NCI-H748 treated with DMSO at 0.1 percent for 48 hours (cell line): ENCODE data around the gene ABCC11.
"Not testable (repeated sequence)": the region's sequence is repeated elsewhere in the genome, so short reads cannot be mapped to it uniquely, and the experiment has no call there.

Experiments
- DNase-seq: peaks from one replicate; lab custom pipeline; 2025; lab: John Stamatoyannopoulos, UW

Gene ABCC11

DNA sequence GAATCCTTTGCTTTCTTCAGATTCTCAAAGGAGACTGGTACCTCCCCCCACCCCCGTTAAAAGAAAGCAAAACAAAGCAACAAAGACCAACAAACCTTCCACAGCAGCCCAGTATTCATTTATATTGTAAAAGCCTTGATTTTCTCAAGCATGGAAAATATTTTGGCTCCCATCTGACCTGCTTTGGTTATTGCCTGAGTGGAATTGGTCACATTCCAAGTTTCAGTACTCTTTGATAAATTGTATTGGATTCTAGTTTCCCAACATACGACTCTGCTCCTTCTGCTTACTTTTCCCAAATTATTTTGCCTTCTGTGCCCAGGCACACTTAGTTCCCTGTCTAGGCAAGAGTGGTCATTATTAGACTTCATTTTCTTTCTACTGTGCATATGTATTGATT is 1.3 kb downstream of the ABCC11 start:
- no peak for DNase-seq

DNA sequence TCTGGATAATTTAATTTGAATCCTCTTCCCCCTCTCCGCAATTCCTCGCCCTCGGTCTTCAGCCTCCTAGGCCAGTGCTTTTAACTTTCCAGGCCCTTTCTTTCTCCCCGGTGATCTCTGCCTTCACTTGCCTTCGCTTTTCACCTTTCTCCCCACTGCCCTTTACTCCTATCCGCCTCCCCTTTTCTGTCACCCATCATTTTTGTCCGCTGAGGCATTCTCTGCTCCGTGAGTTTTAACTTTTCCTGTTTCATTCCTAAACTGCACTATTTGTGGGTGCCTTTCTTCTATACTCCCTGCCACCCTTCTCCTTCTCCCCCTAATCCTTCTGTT is 2.5 kb downstream of the ABCC11 start:
- no peak for DNase-seq

GRCh38 chr16:48244080-48244862 is 3.1 kb downstream of the ABCC11 start, which contains the start of gene LONP2:
TSS of gene LONP2 (plus strand) at chr16:48244300. CDS start at chr16:48244389, 89 bp downstream.
- peak; percentile 39 for DNase-seq

DNA sequence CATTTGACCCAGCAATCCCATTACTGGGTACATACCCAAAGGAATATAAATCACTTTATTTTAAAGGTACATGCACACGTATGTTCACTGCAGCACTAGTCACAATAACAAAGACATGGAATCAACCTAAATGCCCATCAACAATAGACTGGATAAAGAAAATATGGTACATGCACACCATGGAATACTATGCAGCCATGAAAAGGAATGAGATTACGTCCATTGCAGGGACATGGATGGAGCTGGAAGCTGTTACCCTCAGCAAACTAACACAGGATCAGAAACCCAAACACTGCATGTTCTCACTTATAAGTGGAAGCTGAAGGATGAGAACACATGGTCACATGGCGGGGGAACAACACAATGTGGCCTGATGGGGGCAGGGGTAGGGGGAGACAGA is 7.2 kb downstream of the ABCC11 start:
- DNase-seq: not testable (repeated sequence)

- no peak for DNase-seq
Measured at GRCh38 chr16:48236286-48236685, 11.1 kb downstream of the ABCC11 start.

DNA sequence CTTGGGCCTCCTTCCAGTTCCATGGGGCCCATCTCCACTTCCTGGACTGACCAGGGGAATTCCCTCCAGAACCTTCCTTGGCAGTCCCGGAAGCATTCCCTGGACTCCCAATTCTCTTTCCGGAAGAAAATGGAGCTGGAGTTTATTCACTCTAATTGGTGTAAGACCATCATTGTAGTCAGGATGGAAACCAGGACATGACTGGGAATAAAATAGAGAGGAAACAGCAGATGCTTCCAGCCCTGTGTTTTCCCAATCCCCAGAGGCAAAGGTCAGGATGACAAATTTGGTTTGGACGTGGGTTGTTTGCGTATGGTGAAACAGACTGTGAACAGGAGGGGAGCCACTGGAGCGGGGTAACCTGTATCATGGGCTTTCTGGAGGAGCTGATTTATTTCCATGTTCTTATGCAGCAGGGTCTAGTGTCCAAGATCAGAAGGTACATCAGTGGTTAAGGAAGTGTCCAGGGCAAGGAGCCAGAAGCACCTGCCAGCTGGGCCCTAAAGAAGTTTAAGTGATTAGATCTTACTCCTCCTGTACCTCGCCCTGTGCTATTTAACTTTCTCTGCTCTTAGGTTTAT is 11.7 kb downstream of the ABCC11 start:
- no peak for DNase-seq

GRCh38 chr16:48235058-48235555 is 12.2 kb downstream of the ABCC11 start:
- no peak for DNase-seq

DNA sequence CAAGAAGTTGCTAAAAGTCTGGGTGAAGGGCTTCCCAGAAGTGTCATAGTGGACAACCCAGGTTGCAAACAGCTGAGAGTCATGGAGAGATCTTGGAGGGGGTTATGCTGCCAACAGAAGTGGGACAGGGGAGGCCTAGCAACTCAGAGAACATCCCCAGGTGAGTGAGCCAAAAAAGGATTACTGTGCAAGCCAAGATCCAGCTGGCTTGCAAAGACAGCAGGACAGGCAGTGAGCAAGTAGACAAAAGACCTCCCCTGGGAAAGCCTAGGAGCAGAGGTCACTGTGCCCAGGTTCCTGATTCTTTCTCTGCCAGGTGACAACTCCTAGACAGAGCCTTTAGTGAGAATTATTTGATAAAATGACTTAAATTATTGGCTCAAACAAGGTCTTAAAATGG is 12.7 kb downstream of the ABCC11 start:
- DNase-seq: no peak

DNA sequence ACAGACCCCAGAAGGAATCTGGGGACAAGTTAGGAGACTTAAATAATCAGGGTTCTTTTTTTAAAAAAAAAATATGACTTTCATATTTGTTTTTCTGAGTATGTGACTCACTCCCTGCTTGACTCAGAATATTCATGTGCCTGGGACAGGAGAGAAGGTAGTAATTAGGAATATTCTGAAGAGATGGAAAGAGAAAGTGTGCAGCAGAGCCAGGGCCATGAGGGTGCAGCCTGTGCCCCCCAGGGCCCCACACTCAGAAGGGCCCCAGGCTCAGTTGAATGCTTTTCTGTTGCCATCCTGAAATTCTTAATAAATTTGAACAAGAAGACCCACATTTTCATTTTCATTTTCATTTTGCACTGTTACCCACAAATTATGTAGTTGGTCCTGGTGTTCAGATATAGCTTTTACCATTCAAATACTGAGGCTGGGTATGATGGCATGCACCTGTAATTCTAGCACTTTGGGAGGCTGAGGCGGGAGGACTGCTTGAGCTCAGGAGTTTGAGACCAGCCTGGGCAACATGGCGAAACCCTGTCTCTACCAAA is 14.8 kb downstream of the ABCC11 start:
- no peak for DNase-seq

- DNase-seq: no peak
Measured at GRCh38 chr16:48231727-48232492, 15.4 kb downstream of the ABCC11 start.

GRCh38 chr16:48225456-48225855 is 21.9 kb downstream of the ABCC11 start:
- no peak for DNase-seq

GRCh38 chr16:48223490-48223889 is 23.8 kb downstream of the ABCC11 start:
- DNase-seq: no peak

GRCh38 chr16:48220891-48221290 is 26.4 kb downstream of the ABCC11 start:
- no peak for DNase-seq

- DNase-seq: no peak
Measured at GRCh38 chr16:48218473-48218872, 28.9 kb downstream of the ABCC11 start.

GRCh38 chr16:48217708-48218107 is 29.6 kb downstream of the ABCC11 start:
- DNase-seq: no peak

- no peak for DNase-seq
Measured at GRCh38 chr16:48215738-48216137, 31.6 kb downstream of the ABCC11 start.

GRCh38 chr16:48212033-48212432 is 35.3 kb downstream of the ABCC11 start:
- no peak for DNase-seq

- no peak for DNase-seq
Measured at GRCh38 chr16:48210747-48211146, 36.6 kb downstream of the ABCC11 start.

DNA sequence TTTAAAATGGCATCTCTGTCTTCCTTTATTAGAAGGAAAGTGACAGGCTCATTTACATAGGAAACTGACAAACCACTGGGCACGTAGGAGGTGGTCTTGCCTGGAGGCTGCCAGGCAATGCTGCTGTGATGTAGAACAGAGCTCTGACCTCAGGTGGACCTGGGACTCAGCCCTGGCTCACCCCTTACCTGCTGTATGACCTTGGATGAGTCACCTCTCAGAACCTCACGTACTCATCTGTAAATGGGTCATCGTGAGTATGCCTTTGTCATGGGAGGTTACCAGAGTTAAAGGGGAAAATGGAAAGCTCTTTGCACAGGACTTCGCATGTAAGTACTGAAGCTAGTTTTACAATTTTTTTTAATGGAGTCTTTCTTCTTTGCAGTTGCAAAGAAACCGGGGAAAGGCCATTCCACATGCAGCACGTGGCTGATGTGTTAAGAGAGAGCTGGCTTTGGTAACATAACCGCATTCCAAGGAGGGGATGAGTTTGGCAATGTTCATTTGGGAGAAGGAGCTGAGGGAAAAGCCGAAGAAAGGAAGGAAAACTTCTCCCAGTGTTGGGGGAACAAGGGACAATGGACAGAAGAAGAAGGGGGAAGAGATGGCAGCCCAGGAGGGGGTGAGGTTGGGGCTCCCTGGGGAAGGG is 40.6 kb downstream of the ABCC11 start:
- no peak for DNase-seq

- DNase-seq: no peak
Measured at GRCh38 chr16:48204825-48205151, 42.6 kb downstream of the ABCC11 start.

DNA sequence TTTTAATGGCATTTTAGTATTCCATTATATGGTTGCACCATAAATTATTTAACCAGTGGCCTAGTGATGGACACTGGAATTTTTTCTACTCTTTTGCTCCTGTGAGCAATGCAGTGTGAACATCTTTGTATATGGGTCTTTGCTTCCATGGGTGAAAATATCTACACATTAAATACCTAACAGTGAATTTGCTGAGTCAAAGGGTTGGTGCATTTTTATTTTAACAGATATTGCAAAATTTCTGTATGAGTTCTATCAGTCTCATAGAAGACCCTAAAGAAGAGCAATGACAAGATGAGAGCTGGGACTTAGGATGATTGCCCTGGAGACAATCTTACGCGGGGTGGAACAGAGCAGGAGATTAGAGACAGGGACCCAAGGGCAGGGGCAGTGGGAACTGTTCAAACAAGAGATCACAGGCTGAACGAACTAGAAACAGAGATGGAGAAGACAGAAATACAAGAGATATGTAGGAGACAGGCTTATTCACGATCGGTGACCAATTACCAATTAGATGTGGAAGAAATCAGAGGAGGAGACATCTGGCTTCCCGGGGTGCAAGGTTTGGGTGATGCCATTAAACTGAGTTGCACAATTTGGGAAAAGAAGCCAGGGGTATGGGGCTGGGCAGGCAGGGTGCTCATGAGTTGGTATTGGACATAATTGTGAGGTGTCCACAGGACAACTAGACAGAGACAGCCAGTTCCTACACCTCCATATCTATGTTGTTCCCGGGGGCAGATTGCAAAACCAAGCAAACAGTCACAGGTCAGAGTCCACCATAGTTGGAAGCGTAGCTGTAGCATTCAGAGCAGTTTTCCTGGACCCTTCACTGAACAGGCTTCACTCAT is 43.1 kb downstream of the ABCC11 start:
- no peak for DNase-seq
